HG03064 (cell line): ENCODE results near the gene FKRP.
"Not testable (repeated sequence)": the region's sequence is repeated elsewhere in the genome, so short reads cannot be mapped to it uniquely, and the experiment has no call there.

Experiments
- ATAC-seq: cut with Tn5 transposase; IDR thresholded peaks from one replicate; pipeline ENCODE4 v1.9.1; 2021; ENCODE audit warnings: low read depth; ENCODE audit not compliant: unreplicated experiment

FKRP gene, protein sequence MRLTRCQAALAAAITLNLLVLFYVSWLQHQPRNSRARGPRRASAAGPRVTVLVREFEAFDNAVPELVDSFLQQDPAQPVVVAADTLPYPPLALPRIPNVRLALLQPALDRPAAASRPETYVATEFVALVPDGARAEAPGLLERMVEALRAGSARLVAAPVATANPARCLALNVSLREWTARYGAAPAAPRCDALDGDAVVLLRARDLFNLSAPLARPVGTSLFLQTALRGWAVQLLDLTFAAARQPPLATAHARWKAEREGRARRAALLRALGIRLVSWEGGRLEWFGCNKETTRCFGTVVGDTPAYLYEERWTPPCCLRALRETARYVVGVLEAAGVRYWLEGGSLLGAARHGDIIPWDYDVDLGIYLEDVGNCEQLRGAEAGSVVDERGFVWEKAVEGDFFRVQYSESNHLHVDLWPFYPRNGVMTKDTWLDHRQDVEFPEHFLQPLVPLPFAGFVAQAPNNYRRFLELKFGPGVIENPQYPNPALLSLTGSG

GRCh38 chr19:46745521-46746280, at the start of gene FKRP:
Gene FKRP (plus strand): TSS chr19:46746057. CDS start chr19:46755451, 9,394 bp downstream.
- ATAC-seq = no peak

DNA sequence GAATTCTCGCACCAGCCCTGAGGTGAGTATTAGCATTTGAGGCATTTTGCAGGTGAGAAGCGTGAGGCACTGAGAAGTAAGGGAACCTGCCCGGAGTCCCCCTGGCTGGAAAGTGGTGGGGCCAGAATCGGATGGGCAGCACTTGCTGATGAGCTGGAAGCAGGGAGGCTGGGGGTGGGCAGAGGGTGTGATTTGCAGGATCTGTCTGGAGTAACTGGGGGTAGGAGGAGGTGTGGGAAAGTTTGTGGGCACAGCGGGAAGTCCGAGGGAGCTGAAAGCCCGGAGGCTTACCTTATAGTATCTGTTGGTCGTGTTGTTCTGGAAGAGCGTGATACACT, 49.0 kb upstream of the FKRP start:
- no peak for ATAC-seq

GRCh38 chr19:46697204-46697960, 48.5 kb upstream of the FKRP start:
- no peak for ATAC-seq

DNA sequence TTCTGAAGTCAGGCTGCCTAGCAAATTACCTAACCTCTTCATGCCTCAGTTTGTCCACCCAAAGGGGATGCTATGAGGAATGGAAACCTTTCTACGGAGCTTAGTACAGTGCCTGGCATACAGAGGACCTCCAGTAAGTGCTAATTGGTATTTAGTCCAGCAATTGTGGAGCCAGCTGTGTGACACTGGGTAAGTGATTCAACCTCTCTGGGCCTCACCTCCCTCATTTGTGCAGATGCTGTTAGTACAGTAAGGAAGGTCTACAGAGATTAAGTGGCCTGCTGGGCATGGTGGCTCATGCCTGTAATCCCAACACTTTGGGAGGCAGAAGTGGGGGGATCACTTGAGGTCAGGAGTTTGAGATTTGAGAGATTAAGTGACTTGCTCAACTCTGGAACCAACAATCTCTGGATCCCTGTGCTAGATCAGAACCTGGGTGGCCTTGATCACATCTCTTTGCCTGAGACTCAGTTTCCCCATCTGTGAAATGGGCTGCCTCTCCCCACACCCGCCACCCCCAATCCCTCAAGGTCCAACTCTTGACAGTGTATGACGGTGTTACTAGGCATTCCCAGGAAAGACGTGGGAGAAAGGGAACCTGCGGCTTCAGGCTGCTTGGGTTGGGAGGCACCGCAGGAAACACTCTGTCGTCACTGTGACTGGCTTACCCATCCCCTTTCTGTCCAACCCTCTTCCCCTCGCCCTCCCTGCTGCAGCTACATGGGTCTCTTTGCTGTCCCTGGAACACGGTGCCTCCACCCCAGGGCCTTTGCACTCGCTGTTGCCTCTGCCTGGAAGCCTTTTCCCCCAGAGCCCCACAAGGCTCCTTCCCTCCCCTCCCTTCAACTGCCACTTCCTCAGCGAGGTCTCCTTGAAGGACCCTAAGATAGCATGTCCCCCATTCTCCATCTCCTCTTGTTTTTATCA, 47.2 kb upstream of the FKRP start:
- ATAC-seq = no peak

GRCh38 chr19:46700704-46701103, 45.2 kb upstream of the FKRP start:
- no peak for ATAC-seq

- ATAC-seq = no peak
These were observed 41.3 kb upstream of the FKRP start for GRCh38 chr19:46704379-46705076.

GRCh38 chr19:46710687-46711086, 35.2 kb upstream of the FKRP start:
- no peak for ATAC-seq

- not testable (repeated sequence) for ATAC-seq
These were observed 33.0 kb upstream of the FKRP start for GRCh38 chr19:46712768-46713338.

- no peak for ATAC-seq
These were observed 31.9 kb upstream of the FKRP start for GRCh38 chr19:46713781-46714443.

DNA sequence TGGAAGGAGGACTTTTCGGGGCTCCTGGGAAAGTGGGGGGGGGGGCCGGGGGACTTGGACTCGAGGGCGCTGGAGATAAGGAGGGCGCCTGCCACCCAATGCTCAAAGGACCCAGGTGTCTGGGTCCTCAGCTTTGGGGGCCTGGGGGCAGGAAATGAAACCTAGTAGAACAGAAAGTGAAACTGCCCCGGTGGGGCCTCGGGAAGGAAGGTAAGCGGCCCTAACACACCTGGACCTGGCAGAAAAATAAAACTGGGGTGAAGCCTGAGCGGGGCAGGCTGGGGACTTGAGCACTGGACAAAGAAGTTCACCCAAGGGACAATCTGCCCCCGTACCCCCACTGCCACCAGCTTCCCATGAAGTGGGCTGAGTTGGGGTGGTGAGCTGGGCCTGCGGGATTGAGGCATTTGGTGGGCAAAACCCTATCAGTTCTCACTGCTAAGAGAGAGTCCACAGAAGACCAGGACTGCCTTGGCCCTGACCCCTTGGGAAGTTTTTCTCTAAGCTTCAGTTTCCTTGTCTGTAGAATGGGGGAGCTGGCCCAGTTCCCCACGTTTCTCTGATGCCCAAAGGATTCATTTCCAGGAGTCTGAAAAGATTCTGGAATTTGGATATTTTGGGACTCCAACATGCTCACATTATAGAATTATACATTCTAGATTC, 31.3 kb upstream of the FKRP start:
- ATAC-seq = no peak

DNA sequence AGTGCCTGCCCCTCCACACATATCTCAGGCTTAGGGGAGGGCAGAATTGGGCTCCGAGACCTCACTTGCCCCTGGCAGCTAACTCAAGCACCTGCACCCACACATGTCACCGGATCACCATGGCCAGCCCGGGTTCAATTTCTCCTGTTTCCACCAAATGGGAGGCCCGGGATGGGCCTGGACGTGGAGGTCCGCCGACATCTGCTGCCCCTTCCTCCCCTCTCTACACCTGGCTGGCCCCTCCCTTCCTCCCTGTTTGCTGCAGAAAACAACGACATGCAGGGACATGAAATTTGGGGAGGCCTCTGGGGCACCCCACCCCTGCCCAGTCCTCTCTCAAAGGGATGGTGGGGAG, 30.3 kb upstream of the FKRP start:
- no peak for ATAC-seq

DNA sequence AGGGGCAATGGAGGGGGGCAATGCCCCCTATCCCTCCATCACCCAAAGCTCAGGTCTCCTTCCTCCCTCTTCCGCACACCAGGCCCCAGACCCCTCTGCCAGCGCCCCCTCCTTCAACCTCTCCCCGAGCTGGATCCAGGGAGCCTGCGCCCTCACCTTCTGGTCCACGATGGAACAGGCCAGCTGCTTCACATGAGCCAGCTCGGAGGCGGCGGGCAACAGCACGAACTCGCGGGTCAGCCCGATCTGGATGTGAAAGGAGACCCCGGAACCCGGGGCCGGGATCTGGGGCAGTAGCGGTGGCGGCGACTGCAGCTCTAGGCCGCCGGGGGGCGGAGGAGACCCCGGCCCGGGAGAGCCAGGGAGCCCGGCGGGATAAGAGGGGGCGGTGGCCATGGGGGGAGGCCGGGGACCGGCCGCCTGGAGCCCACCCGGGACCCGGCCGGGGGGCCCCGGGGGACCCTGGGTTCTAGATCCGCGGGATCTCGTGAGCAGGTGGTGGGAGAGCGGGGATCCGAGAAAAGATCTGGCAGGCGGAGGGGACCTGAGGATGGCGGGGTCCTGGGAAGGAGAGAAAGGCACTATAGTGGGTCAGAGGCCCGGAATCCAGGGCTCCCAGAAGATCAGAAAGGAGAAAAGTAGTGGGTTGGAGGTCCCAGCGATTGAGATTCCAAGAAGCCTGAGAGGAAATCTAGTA, 29.7 kb upstream of the FKRP start:
- ATAC-seq = no peak

DNA sequence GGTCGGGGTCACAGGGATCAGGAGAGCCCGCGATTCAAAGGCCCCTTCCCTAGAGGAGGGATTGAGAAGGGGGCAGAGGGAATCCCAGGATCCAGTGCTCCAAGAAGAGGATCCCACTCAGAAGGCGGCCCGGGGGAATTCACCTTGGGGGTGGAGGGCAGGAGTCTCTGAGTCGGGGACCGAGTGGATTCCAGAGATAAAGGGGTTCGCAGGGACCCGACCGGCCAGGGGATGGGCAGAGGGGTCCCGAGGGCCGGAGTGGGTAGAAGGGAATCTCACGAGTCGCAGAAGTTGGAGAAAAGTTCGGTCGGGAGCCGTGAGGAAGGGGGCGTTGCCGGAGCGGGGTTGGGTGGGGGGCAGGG, 29.2 kb upstream of the FKRP start:
- no peak for ATAC-seq

DNA sequence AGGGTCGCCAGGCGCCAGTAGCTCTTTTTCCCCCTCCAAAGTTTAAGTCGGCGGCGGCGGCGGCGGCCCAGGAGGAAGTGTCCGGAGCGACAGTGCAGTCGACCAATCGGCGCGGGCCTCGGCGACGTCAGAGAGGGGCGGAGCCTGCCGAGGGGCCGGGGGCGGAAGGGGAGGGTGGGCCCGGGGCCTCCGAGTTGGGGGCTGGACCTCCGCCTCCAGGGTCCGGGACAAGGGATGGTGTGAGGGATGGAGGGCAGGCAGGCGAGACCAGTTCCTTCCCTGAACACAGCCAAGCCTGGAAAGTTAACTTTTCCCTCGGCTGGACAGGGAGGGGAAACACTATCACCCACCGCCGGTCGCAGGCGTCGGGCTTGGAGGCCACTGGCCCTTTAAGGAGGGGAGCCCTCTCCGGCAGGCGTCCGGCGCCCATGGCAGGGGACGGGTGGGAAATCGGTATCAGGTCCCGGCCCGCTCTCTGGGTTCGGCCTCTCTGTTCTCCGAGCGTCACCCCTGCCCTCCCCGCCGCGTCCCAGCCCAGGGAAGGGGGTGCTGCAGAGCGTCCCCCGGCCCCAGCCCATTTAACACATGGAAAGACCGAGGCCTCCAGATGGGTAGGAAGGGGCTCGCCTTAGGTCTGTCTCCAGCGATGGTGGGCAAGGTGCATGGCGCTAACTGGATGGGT, 28.7 kb upstream of the FKRP start, which contains the start of gene PRKD2:
Gene PRKD2, minus strand, starts transcription at position 81 of the 682 bp plus-strand sequence. CDS start 744 bp downstream, outside the sequence.
- no peak for ATAC-seq

GRCh38 chr19:46717716-46718143, 28.1 kb upstream of the FKRP start:
- ATAC-seq = no peak

DNA sequence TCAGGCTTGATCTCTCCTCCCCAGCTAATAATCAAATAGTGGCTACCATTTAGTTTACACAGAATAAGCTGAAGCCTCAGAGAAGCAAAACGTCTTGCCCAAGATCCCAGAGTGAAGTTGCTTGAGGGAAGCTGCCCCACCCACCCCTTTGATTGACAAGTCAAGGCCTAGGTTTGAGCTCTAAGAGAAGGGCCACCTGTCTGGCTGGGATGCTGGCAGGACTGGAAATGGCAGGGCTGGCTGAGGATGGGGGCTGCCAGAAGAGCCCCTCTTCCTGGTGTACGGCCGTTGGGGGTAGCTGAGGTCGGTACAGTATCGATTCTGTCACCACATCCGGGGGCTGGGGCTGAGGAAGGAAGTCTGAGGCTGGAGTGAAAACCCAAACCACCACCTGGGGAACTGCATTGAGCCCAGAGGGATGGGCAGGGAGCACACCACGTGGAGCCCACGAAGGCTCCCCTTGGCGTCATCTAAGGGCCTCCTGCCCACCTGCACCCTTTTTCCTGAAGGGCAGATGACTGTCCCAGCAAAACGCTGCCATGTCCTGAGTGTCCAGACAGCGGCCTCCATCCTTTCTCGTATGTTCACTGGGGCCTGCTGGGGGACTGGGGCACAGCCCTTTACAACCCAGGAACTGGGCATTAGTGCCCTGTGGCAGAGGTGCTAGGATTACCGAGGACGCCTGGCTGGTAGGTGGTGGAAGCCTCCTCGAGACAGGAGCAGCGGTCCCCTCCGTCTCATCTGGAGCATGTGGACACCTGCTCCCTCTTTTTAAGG, 27.5 kb upstream of the FKRP start:
- ATAC-seq = no peak
